Gastrocnemius medialis (tissue), 4 donors: Measurements from ENCODE around the gene MMP24. TPM values are rescaled to one million over a fixed set of nuclear protein-coding genes. Genes with fewer than 3 reads are reported as not detected.
A peak's percentile ranks its signal among the peaks of the same experiment; 100 is the strongest.

ENCODE experiments used
- ATAC-seq, 2 donors: fragments of 150-250 bp; one replicate each; pipeline ENCODE4 v1.9.1; 2016
- DNase-seq, 2 donors: peaks; one replicate each; pipeline ENCODE4 v3.0.0-alpha.2; 2019
- H3K27ac ChIP-seq, 4 donors: fragments of 200-600 bp; sonication (generic); 1 replicate in 1 of 4; 2 replicates in 3 of 4; pipeline ENCODE4 v1.5.1; 2016 to 2018; ENCODE audit warnings: mild to moderate bottlenecking in 2 of 4, moderate library complexity in 1 of 4
- H3K27me3 ChIP-seq, 3 donors: fragments of 200-600 bp; sonication (generic) in 2 of 3; 1 replicate in 1 of 3; 2 replicates in 2 of 3; pipeline versions ENCODE4 v1.5.1 to v1.6.0; 2016 to 2019; ENCODE audit warnings: mild to moderate bottlenecking in 1 of 3, moderate library complexity in 1 of 3
- H3K36me3 ChIP-seq, 2 donors: fragments of 200-600 bp; sonication (generic) in 1 of 2; one replicate each; pipeline ENCODE4 v1.5.1; 2017 to 2018
- H3K4me1 ChIP-seq, 2 donors: fragments of 200-600 bp; sonication (generic) in 1 of 2; one replicate each; pipeline ENCODE4 v1.5.1; 2016 to 2017; ENCODE audit warnings: mild to moderate bottlenecking in 2 of 2
- H3K4me3 ChIP-seq, 4 donors: fragments of 200-600 bp; sonication (generic) in 3 of 4; 1 replicate in 1 of 4; 2 replicates in 3 of 4; pipeline ENCODE4 v1.5.1; 2016 to 2019; ENCODE audit warnings: mild to moderate bottlenecking in 2 of 4
- H3K9me3 ChIP-seq, 3 donors: fragments of 200-600 bp; sonication (generic) in 2 of 3; 1 replicate in 1 of 3; 2 replicates in 2 of 3; pipeline ENCODE4 v1.5.1; 2016 to 2019
- CTCF ChIP-seq, 5 experiments: fragments of 450-650 bp in 3 of 5; fragments of 200-600 bp in 2 of 5; sonication (generic) in 2 of 5; IDR thresholded peaks in 4 of 5; conservative IDR thresholded peaks in 1 of 5; 1 replicate in 4 of 5; 2 replicates in 1 of 5; pipeline ENCODE4 v1.5.1; 2016 to 2019; ENCODE audit warnings: antibody characterized with exemption in 5 of 5, mild to moderate bottlenecking in 3 of 5, moderate library complexity in 3 of 5
- POLR2A ChIP-seq, 2 donors: fragments of 450-650 bp; IDR thresholded peaks; one replicate each; pipeline ENCODE4 v1.6.1; 2017; ENCODE audit warnings: antibody characterized with exemption in 2 of 2, mild to moderate bottlenecking in 2 of 2, moderate library complexity in 2 of 2
- in situ Hi-C, 4 donors: fragments of 200-750 bp; cut with MboI; loops; one replicate each; pipeline versions ENCODE4 v1.15.0 to v1.8.0; 2017; ENCODE audit warnings: low sequenced_read_pairs in 4 of 4
- intact Hi-C: fragments of 100-400 bp; cut with DNase I; formaldehyde crosslinking; loops from one replicate; pipeline ENCODE4 v1.15.1; 2023; ENCODE audit warnings: low total_unique reads
- total RNA-seq, 4 donors: library from RNA; depleted of rRNA; stranded (reverse); fragments of >200 nt; gene quantifications; one replicate each; pipeline versions ENCODE4 v1.1.0 to v1.2.3, GENCODE V29; 2016

Gene MMP24
- total RNA-seq, 4 donors from 2014 or later, result 0.07 to 0.10 TPM; not detected in 2

- no peak overlapping the region for H3K27ac ChIP-seq
- ATAC-seq (no peak), DNase-seq (no peak)
- no peak overlapping the region for H3K4me3 ChIP-seq
- no peaks in the 10 kb centered on the region for H3K36me3 ChIP-seq
- H3K27me3 ChIP-seq, result peaks cover 12 to 19% (median 15%) of the 10 kb centered on the region in 3 donors
- intact Hi-C loops (no loop called here), in situ Hi-C loops (loop anchor here in 1 of 4 donors (25.0 kb wide), 1 partner anchor 387 kb away; the partner anchor contains the start of gene NCOA6)
- no peaks in the 10 kb centered on the region for H3K4me1 ChIP-seq
- TF ChIP-seq POLR2A (IDR thresholded peaks at IDR 0.05) (no peak), CTCF (IDR thresholded peaks at IDR 0.05 in 4 of 5, conservative IDR thresholded peaks at IDR 0.05 in 1 of 5) (no peak)
- no peaks in the 10 kb centered on the region for H3K9me3 ChIP-seq
Observed at GRCh38 chr20:35223941-35224340, 2.5 kb upstream of the MMP24 start.

GRCh38 chr20:35224536-35224935 is 2.0 kb upstream of the MMP24 start:
- Histone ChIP-seq H3K4me3 (no peak overlapping the region), H3K9me3 (no peaks in the 10 kb centered on the region), H3K4me1 (no peaks in the 10 kb centered on the region), H3K27ac (no peak overlapping the region), H3K36me3 (no peaks in the 10 kb centered on the region), H3K27me3 (peaks cover 12 to 19% (median 15%) of the 10 kb centered on the region in 3 donors)
- intact Hi-C loops (no loop called here), in situ Hi-C loops (loop anchor here in 1 of 4 donors (25.0 kb wide), 1 partner anchor 387 kb away; the partner anchor contains the start of gene NCOA6)
- ATAC-seq (no peak), DNase-seq (no peak)
- no peak for TF ChIP-seq POLR2A (IDR thresholded peaks at IDR 0.05)
- no peak for TF ChIP-seq CTCF (IDR thresholded peaks at IDR 0.05 in 4 of 5, conservative IDR thresholded peaks at IDR 0.05 in 1 of 5)

- intact Hi-C loops (no loop called here), in situ Hi-C loops (no loop called here)
- no peak for ATAC-seq
- no peak overlapping the region for H3K4me3 ChIP-seq
- DNase-seq, result no peak
- TF ChIP-seq CTCF (IDR thresholded peaks at IDR 0.05 in 4 of 5, conservative IDR thresholded peaks at IDR 0.05 in 1 of 5), result no peak
- TF ChIP-seq POLR2A (IDR thresholded peaks at IDR 0.05), result no peak
- no peak overlapping the region for H3K27ac ChIP-seq
- H3K9me3 ChIP-seq, result no peaks in the 10 kb centered on the region
- no peaks in the 10 kb centered on the region for H3K36me3 ChIP-seq
- no peaks in the 10 kb centered on the region for H3K4me1 ChIP-seq
- peaks cover 12 to 19% (median 15%) of the 10 kb centered on the region in 3 donors for H3K27me3 ChIP-seq
Observed at GRCh38 chr20:35225319-35226125, 968 bp upstream of the MMP24 start.

DNA sequence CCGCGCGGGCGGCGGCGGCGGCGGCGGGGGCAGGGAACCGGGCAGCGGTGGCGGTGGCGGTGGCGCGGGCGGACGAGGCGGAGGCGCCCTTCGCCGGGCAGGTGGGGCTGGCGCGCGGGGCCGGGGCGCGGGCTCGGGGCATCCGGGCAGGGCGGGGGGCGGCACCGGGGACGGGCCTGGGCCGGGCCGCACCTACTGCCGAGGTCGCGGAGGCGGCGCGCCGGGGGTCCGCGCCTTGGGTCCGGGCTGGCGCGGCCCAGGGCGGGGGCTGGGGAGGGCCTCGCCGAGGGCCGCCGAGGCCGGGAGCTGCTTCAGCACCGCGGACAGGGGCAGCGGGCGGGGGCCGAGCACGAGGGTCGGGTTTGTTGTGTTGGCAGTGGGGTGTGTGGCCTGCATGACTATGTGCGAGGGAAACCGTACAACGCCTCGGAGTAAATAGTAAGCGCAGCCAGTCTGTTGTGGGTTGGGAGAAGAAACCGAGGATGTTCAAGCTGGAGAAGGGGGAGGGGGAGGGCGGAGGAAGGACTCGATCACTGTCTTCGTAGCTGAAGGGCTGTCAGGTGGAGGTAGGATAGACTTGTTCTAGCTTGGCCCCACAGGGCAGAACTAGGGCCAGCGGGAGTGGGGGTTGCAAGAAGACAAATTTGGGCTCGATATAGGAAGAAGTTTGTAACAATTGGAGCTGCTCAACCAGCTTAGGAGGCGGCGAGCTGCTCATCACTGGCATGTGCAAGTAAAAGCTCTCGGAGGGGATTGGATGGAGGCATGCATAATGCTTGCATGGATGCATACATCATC is 593 bp downstream of the MMP24 start:
- H3K36me3 ChIP-seq, result no peaks in the 10 kb centered on the region
- ATAC-seq (peak in 1 of 2 donors; percentile 70), DNase-seq (no peak)
- no peaks in the 10 kb centered on the region for H3K4me1 ChIP-seq
- in situ Hi-C loops (no loop called here), intact Hi-C loops (no loop called here)
- no peak for TF ChIP-seq POLR2A (IDR thresholded peaks at IDR 0.05)
- no peak for TF ChIP-seq CTCF (IDR thresholded peaks at IDR 0.05 in 4 of 5, conservative IDR thresholded peaks at IDR 0.05 in 1 of 5)
- H3K9me3 ChIP-seq, result no peaks in the 10 kb centered on the region
- peaks cover 12 to 19% (median 15%) of the 10 kb centered on the region in 3 donors for H3K27me3 ChIP-seq
- peak overlapping the region in 1 of 4 donors; percentile 31 for H3K4me3 ChIP-seq
- no peak overlapping the region for H3K27ac ChIP-seq
